ENCODE results near the gene DSPP. TPM values are rescaled to one million over a fixed set of nuclear protein-coding genes. Genes with fewer than 3 reads are reported as not detected.

DSPP gene
- total RNA-seq: not detected in 2 replicates

DNA sequence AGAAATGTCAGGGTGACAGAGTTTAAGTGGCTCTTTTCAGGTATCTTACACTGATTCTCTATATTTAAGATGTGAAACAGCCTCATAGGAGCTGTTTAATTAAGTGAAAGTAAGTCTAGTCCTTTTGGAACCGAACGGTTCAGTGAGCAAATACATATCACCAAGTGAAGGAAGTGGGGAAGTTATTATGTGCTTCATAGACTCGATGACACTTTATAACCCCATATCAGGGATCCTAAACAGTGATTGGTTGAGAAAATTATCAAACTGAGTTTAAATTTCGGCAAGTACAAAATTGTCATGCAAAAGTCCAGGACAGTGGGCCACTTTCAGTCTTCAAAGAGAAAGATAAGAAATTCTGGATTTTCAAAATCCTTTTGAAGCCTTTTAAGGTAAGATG lies at the start of gene DSPP:
Gene DSPP (plus strand): TSS at position 301 of the 400 bp plus-strand sequence. CDS start 2,380 bp downstream, outside the sequence.
- TF ChIP-seq, protein P1, sequence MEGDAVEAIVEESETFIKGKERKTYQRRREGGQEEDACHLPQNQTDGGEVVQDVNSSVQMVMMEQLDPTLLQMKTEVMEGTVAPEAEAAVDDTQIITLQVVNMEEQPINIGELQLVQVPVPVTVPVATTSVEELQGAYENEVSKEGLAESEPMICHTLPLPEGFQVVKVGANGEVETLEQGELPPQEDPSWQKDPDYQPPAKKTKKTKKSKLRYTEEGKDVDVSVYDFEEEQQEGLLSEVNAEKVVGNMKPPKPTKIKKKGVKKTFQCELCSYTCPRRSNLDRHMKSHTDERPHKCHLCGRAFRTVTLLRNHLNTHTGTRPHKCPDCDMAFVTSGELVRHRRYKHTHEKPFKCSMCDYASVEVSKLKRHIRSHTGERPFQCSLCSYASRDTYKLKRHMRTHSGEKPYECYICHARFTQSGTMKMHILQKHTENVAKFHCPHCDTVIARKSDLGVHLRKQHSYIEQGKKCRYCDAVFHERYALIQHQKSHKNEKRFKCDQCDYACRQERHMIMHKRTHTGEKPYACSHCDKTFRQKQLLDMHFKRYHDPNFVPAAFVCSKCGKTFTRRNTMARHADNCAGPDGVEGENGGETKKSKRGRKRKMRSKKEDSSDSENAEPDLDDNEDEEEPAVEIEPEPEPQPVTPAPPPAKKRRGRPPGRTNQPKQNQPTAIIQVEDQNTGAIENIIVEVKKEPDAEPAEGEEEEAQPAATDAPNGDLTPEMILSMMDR (IDR thresholded peaks at IDR 0.05; ENCODE audit: extremely low read depth, low read depth, low read length): no peak
- Histone ChIP-seq H3K27me3 (ENCODE audit: insufficient read depth, low read length) (peaks cover 3% of the 10 kb centered on the region), H3K36me3 (ENCODE audit: insufficient read depth, low read length) (no peaks in the 10 kb centered on the region), H3K4me2 (ENCODE audit: insufficient read depth, low read length) (no peak within 1 kb of the TSS), H3K9me3 (ENCODE audit: low read depth, low read length) (no peaks in the 10 kb centered on the region), H3K4me1 (ENCODE audit: insufficient read depth, low read length) (no peaks in the 10 kb centered on the region), H4K20me1 (ENCODE audit: insufficient read depth, low read length) (no peaks in the 10 kb centered on the region), H3K79me2 (ENCODE audit: insufficient read depth, low read length) (no peaks in the 10 kb centered on the region), H3K27ac (ENCODE audit: low read depth, low read length) (no peak within 1 kb of the TSS), H2AFZ (ENCODE audit: low read length) (no peak within 1 kb of the TSS), H3K4me3 (ENCODE audit: insufficient read depth, low read length) (no peak within 1 kb of the TSS)
- no peak for DNase-seq (ENCODE audit: insufficient read length, low spot score, missing footprints)

DNA sequence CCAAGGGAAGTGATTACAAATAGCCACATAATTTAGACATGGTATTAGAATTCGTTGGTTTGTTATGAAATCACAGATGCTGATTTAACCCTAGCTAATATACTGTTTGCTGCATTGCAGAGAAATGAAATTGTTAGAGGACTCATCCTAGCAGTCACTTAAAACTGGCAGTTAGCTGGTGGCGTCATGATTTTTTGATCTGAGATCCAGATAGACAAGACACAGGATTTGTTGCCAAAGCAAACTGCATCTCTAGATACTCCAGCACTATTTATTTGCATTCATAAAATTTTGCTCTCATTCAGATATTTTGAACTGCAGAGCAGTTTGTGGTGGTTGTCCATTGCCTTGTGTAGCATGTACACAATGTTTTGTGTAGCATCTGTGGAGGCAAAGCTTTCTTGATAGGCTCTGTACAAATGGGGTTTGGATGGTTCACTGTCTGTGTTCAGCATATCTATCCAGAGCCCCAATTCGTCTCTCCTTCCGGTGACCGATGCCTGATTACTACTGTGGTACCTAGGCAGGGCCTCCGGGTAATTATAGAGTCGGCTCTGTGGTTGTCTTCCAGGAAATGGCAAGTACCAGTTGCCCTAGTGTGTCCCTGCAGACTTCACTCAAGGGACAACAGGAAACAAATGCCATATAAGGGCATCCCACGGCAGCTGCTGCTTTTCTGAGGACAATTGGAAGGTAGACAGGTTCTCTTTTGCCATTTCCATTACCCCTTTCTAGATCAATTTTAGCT lies 49.1 kb upstream of the DSPP start:
- no peaks in the 10 kb centered on the region for H3K36me3 ChIP-seq (ENCODE audit: insufficient read depth, low read length)
- H3K79me2 ChIP-seq (ENCODE audit: insufficient read depth, low read length): no peaks in the 10 kb centered on the region
- H3K27ac ChIP-seq (ENCODE audit: low read depth, low read length): no peak overlapping the region
- peak overlapping the region; percentile 46 for H2AFZ ChIP-seq (ENCODE audit: low read length)
- H3K9me3 ChIP-seq (ENCODE audit: low read depth, low read length): no peaks in the 10 kb centered on the region
- DNase-seq (ENCODE audit: insufficient read length, low spot score, missing footprints): no peak
- no peak overlapping the region for H3K4me3 ChIP-seq (ENCODE audit: insufficient read depth, low read length)
- peak overlapping the region; percentile 42 for H3K4me2 ChIP-seq (ENCODE audit: insufficient read depth, low read length)
- H3K27me3 ChIP-seq (ENCODE audit: insufficient read depth, low read length): no peaks in the 10 kb centered on the region
- TF ChIP-seq, protein P1 (IDR thresholded peaks at IDR 0.05; ENCODE audit: extremely low read depth, low read depth, low read length): no peak
- peaks cover 4% of the 10 kb centered on the region for H3K4me1 ChIP-seq (ENCODE audit: insufficient read depth, low read length)
- no peaks in the 10 kb centered on the region for H4K20me1 ChIP-seq (ENCODE audit: insufficient read depth, low read length)

DNA sequence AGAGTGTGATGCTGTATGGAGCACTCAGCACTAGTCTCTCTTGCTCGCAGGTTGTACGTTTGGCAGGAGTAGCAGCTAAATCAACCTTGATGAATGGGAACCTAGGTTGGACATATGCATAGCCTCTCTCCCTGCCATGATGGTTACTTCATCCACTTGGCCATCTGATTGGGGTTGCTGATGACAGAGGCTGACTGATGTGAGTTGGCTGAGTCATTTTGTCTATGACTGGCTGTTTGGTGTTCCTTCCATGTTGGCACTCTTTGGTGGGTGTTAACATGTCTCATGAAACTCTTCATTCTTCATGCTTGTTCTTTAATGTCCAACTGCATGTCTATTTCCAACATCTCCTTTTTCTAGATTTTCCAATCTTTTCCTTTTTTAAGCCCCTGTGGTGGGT lies 47.5 kb upstream of the DSPP start:
- peaks cover 4% of the 10 kb centered on the region for H3K4me1 ChIP-seq (ENCODE audit: insufficient read depth, low read length)
- no peak overlapping the region for H3K27ac ChIP-seq (ENCODE audit: low read depth, low read length)
- no peaks in the 10 kb centered on the region for H3K36me3 ChIP-seq (ENCODE audit: insufficient read depth, low read length)
- no peaks in the 10 kb centered on the region for H3K9me3 ChIP-seq (ENCODE audit: low read depth, low read length)
- H3K4me3 ChIP-seq (ENCODE audit: insufficient read depth, low read length): no peak overlapping the region
- no peak overlapping the region for H3K4me2 ChIP-seq (ENCODE audit: insufficient read depth, low read length)
- H4K20me1 ChIP-seq (ENCODE audit: insufficient read depth, low read length): no peaks in the 10 kb centered on the region
- DNase-seq (ENCODE audit: insufficient read length, low spot score, missing footprints): no peak
- H3K27me3 ChIP-seq (ENCODE audit: insufficient read depth, low read length): no peaks in the 10 kb centered on the region
- TF ChIP-seq, protein P1 (IDR thresholded peaks at IDR 0.05; ENCODE audit: extremely low read depth, low read depth, low read length): no peak
- H3K79me2 ChIP-seq (ENCODE audit: insufficient read depth, low read length): no peaks in the 10 kb centered on the region
- H2AFZ ChIP-seq (ENCODE audit: low read length): no peak overlapping the region

DNA sequence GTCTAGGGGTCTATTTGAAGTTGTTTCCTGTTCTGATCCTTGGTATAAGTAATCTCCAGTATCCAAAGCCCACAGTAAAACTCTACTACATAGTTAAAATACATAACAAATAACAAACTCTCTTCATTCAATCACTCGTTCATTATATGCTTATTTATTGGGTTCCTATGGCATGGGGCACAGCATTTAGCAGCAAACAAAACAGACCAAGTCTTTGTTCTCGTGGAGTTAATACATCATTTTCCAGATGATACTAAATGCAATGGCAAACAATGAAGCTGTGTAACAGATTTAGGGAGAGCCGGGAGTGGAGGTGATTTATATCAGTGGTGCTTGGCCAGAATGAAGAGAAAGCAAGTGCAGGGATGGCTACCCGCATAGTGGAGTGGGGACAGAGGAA lies 42.6 kb upstream of the DSPP start:
- no peaks in the 10 kb centered on the region for H3K4me1 ChIP-seq (ENCODE audit: insufficient read depth, low read length)
- H3K36me3 ChIP-seq (ENCODE audit: insufficient read depth, low read length): no peaks in the 10 kb centered on the region
- no peak overlapping the region for H3K4me2 ChIP-seq (ENCODE audit: insufficient read depth, low read length)
- no peak for DNase-seq (ENCODE audit: insufficient read length, low spot score, missing footprints)
- no peaks in the 10 kb centered on the region for H3K27me3 ChIP-seq (ENCODE audit: insufficient read depth, low read length)
- no peak overlapping the region for H3K4me3 ChIP-seq (ENCODE audit: insufficient read depth, low read length)
- no peaks in the 10 kb centered on the region for H4K20me1 ChIP-seq (ENCODE audit: insufficient read depth, low read length)
- TF ChIP-seq, protein P1 (IDR thresholded peaks at IDR 0.05; ENCODE audit: extremely low read depth, low read depth, low read length): no peak
- no peak overlapping the region for H2AFZ ChIP-seq (ENCODE audit: low read length)
- no peaks in the 10 kb centered on the region for H3K9me3 ChIP-seq (ENCODE audit: low read depth, low read length)
- no peak overlapping the region for H3K27ac ChIP-seq (ENCODE audit: low read depth, low read length)
- H3K79me2 ChIP-seq (ENCODE audit: insufficient read depth, low read length): no peaks in the 10 kb centered on the region
